HepG2 (cell line): Measurements from ENCODE around the gene CLIC1. TPM values are rescaled to one million over a fixed set of nuclear protein-coding genes. Genes with fewer than 3 reads are reported as not detected.

Experiments
- AHR ChIP-seq: IDR thresholded peaks from 2 replicates; pipeline ENCODE4 v1.6.1; 2018; ENCODE audit warnings: missing genetic modification reagents, missing compliant biosample characterization
- ATRX ChIP-seq: sonication (generic); formaldehyde crosslinking; IDR thresholded peaks from 2 replicates; pipeline ENCODE4 v1.4.0; 2020; ENCODE audit warnings: missing genetic modification reagents, borderline replicate concordance
- BHLHE40 ChIP-seq: IDR thresholded peaks from 2 replicates; pipeline ENCODE4 v1.6.1; 2011; ENCODE audit warnings: low read length, improper control_type of control experiment
- CHD2 ChIP-seq: IDR thresholded peaks from 2 replicates; pipeline ENCODE4 v1.6.1; 2011; ENCODE audit warnings: low read depth, low read length, improper control_type of control experiment
- HNRNPH1 ChIP-seq: fragments of 200-400 bp; formaldehyde crosslinking; optimal IDR thresholded peaks from 2 replicates; pipeline ENCODE3; 2017; ENCODE audit warnings: mild to moderate bottlenecking, low read depth, low read length
- HNRNPLL ChIP-seq: fragments of 200-400 bp; formaldehyde crosslinking; IDR thresholded peaks from 2 replicates; pipeline ENCODE4 v1.6.1; 2017; ENCODE audit warnings: mild to moderate bottlenecking, low read depth, low read length; ENCODE audit not compliant: poor library complexity, severe bottlenecking
- KLF9 ChIP-seq: IDR thresholded peaks from 2 replicates; pipeline ENCODE4 v1.6.1; 2016; ENCODE audit warnings: low read depth
- NRL ChIP-seq: sonication (generic); formaldehyde crosslinking; IDR thresholded peaks from 2 replicates; pipeline ENCODE4 v1.5.0; 2020; ENCODE audit warnings: missing genetic modification reagents, mild to moderate bottlenecking, moderate library complexity, borderline replicate concordance
- PAX8 ChIP-seq: sonication (generic); formaldehyde crosslinking; IDR thresholded peaks from 2 replicates; pipeline ENCODE4 v1.8.0; 2022; ENCODE audit warnings: mild to moderate bottlenecking, missing genetic modification reagents, borderline replicate concordance
- REXO4 ChIP-seq: sonication (generic); formaldehyde crosslinking; IDR thresholded peaks from 2 replicates; pipeline ENCODE4 v1.8.0; 2022; ENCODE audit warnings: missing genetic modification reagents, mild to moderate bottlenecking, borderline replicate concordance
- SALL1 ChIP-seq: sonication (generic); formaldehyde crosslinking; IDR thresholded peaks from 2 replicates; pipeline ENCODE4 v1.8.0; 2022; ENCODE audit warnings: mild to moderate bottlenecking, missing genetic modification reagents
- ZFP90 ChIP-seq: sonication (generic); formaldehyde crosslinking; IDR thresholded peaks from 2 replicates; pipeline ENCODE4 v1.8.0; 2022; ENCODE audit warnings: missing genetic modification reagents, mild to moderate bottlenecking, inconsistent platforms, borderline replicate concordance
- ZNF343 ChIP-seq: sonication (generic); formaldehyde crosslinking; IDR thresholded peaks from 2 replicates; pipeline ENCODE4 v1.4.0; 2020; ENCODE audit warnings: mild to moderate bottlenecking, missing genetic modification reagents
- polyA plus RNA-seq, 8 experiments: library from polyadenylated mRNA; depleted of rRNA in 3 of 8; stranded (reverse) in 7 of 8; unstranded in 1 of 8; fragments of >200 nt; fragmentation: Illumina TruSeq in 4 of 8; extraction: Trizol in 4 of 8; gene quantifications; 2 replicates each; pipeline versions ENCODE4 v1.2.1 to v1.2.3, GENCODE V29; 2011 to 2016; ENCODE audit warnings: low read depth in 4 of 8, missing spikeins in 1 of 8, mixed read lengths in 1 of 8; ENCODE audit not compliant: insufficient read depth in 1 of 8
- total RNA-seq, 5 experiments: library from RNA; depleted of rRNA; stranded (reverse); fragments of >200 nt; fragmentation: Illumina TruSeq; extraction: Trizol; gene quantifications; 2 replicates each; pipeline ENCODE4 v1.2.3, GENCODE V29; 2016; ENCODE audit warnings: low read depth in 1 of 5
- TF ChIP-seq, protein P1 (sequence below): sonication (generic); formaldehyde crosslinking; IDR thresholded peaks from 2 replicates; pipeline ENCODE4 v1.4.0; 2020; ENCODE audit warnings: missing genetic modification reagents, borderline replicate concordance
- TF ChIP-seq, protein P2 (sequence below): sonication (generic); formaldehyde crosslinking; IDR thresholded peaks from 2 replicates; pipeline ENCODE4 v1.4.0; 2020; ENCODE audit warnings: missing genetic modification reagents, mild to moderate bottlenecking, borderline replicate concordance
- TF ChIP-seq, protein P3 (sequence below): sonication (generic); formaldehyde crosslinking; IDR thresholded peaks from 2 replicates; pipeline ENCODE4 v1.5.0; 2020; ENCODE audit warnings: missing genetic modification reagents, mild to moderate bottlenecking, borderline replicate concordance
- TF ChIP-seq, protein P4 (sequence below): IDR thresholded peaks from 2 replicates; pipeline ENCODE4 v1.6.1; 2016
- TF ChIP-seq, protein P5 (sequence below): sonication (generic); formaldehyde crosslinking; IDR thresholded peaks from 2 replicates; pipeline ENCODE4 v1.9.0; 2021; ENCODE audit warnings: missing genetic modification reagents, mild to moderate bottlenecking, borderline replicate concordance
- TF ChIP-seq, protein P6 (sequence below): sonication (generic); formaldehyde crosslinking; IDR thresholded peaks from 2 replicates; pipeline ENCODE4 v1.4.0; 2020; ENCODE audit warnings: missing genetic modification reagents

Gene CLIC1
- total and polyA plus RNA-seq, 2 of the 13 experiments (the other 11 are each of a cell fraction or from before 2014, with no cell fraction given) = 602 to 891 TPM

DNA sequence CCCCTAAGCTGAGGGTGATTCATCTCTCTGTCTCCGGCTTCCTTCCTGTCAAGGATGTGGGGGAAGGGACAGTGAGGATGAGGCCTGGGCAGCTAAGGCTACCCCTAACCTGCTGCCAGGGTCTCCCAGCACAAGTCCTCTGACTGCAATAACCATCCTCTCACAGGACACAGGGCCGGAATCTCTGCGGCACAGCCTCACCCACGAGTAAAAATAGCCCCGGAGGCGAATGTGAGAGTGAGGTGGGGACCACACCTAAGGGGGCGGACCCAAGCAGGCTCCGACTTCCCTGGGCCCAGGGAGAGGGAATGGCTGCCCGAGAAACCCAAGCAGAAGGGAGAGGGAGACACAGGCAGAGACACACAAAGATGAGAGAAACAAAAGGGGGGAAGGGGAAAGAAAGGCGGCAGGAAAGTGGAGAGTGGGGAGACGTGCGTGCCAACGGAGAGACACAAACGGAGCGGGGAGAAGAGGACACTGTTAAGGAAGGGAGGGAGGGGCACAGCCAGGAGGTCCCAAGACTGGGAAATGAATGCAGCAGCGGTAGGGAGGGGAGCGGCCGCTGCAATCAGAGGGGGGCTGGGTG is 1.4 kb downstream of the CLIC1 start (continued):
- TF ChIP-seq, protein P1, sequence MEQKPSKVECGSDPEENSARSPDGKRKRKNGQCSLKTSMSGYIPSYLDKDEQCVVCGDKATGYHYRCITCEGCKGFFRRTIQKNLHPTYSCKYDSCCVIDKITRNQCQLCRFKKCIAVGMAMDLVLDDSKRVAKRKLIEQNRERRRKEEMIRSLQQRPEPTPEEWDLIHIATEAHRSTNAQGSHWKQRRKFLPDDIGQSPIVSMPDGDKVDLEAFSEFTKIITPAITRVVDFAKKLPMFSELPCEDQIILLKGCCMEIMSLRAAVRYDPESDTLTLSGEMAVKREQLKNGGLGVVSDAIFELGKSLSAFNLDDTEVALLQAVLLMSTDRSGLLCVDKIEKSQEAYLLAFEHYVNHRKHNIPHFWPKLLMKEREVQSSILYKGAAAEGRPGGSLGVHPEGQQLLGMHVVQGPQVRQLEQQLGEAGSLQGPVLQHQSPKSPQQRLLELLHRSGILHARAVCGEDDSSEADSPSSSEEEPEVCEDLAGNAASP (CRISPR knock-in tag) = no peak
- TF ChIP-seq SALL1 (CRISPR knock-in tag) (peak; percentile 33), BHLHE40 (no peak; the same call in 1 of the 2 replicates), AHR (CRISPR knock-in tag) (no peak), CHD2 (no peak), REXO4 (no peak), ATRX (CRISPR knock-in tag) (no peak), KLF9 (CRISPR knock-in tag) (no peak), PAX8 (CRISPR knock-in tag) (no peak), ZNF343 (no peak), HNRNPLL (no peak), NRL (CRISPR knock-in tag) (no peak), ZFP90 (no peak), HNRNPH1 (no peak)
- TF ChIP-seq, protein P2, sequence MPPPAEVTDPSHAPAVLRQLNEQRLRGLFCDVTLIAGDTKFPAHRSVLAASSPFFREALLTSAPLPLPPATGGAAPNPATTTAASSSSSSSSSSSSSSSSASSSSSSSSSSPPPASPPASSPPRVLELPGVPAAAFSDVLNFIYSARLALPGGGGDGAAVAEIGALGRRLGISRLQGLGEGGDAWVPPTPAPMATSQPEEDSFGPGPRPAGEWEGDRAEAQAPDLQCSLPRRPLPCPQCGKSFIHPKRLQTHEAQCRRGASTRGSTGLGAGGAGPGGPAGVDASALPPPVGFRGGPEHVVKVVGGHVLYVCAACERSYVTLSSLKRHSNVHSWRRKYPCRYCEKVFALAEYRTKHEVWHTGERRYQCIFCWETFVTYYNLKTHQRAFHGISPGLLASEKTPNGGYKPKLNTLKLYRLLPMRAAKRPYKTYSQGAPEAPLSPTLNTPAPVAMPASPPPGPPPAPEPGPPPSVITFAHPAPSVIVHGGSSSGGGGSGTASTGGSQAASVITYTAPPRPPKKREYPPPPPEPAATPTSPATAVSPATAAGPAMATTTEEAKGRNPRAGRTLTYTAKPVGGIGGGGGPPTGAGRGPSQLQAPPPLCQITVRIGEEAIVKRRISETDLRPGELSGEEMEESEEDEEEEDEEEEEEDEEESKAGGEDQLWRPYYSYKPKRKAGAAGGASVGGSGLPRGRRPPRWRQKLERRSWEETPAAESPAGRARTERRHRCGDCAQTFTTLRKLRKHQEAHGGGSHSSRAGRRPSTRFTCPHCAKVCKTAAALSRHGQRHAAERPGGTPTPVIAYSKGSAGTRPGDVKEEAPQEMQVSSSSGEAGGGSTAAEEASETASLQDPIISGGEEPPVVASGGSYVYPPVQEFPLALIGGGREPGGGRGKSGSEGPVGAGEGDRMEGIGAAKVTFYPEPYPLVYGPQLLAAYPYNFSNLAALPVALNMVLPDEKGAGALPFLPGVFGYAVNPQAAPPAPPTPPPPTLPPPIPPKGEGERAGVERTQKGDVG (CRISPR knock-in tag) = no peak
- TF ChIP-seq, protein P3, sequence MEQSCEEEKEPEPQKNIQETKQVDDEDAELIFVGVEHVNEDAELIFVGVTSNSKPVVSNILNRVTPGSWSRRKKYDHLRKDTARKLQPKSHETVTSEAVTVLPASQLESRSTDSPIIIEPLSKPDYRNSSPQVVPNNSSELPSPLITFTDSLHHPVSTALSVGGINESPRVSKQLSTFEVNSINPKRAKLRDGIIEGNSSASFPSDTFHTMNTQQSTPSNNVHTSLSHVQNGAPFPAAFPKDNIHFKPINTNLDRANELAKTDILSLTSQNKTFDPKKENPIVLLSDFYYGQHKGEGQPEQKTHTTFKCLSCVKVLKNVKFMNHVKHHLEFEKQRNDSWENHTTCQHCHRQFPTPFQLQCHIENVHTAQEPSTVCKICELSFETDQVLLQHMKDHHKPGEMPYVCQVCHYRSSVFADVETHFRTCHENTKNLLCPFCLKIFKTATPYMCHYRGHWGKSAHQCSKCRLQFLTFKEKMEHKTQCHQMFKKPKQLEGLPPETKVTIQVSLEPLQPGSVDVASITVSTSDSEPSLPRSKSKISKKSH (CRISPR knock-in tag) = no peak
- TF ChIP-seq, protein P4, sequence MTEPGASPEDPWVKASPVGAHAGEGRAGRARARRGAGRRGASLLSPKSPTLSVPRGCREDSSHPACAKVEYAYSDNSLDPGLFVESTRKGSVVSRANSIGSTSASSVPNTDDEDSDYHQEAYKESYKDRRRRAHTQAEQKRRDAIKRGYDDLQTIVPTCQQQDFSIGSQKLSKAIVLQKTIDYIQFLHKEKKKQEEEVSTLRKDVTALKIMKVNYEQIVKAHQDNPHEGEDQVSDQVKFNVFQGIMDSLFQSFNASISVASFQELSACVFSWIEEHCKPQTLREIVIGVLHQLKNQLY (CRISPR knock-in tag) = no peak
- TF ChIP-seq, protein P5, sequence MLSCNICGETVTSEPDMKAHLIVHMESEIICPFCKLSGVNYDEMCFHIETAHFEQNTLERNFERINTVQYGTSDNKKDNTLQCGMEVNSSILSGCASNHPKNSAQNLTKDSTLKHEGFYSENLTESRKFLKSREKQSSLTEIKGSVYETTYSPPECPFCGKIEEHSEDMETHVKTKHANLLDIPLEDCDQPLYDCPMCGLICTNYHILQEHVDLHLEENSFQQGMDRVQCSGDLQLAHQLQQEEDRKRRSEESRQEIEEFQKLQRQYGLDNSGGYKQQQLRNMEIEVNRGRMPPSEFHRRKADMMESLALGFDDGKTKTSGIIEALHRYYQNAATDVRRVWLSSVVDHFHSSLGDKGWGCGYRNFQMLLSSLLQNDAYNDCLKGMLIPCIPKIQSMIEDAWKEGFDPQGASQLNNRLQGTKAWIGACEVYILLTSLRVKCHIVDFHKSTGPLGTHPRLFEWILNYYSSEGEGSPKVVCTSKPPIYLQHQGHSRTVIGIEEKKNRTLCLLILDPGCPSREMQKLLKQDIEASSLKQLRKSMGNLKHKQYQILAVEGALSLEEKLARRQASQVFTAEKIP = no peak
- TF ChIP-seq, protein P6, sequence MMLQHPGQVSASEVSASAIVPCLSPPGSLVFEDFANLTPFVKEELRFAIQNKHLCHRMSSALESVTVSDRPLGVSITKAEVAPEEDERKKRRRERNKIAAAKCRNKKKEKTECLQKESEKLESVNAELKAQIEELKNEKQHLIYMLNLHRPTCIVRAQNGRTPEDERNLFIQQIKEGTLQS (CRISPR knock-in tag) = no peak; the same call in 1 of the 2 replicates
